GM18505 (cell line): ENCODE data around the gene SCN11A.
A peak's percentile ranks its signal among the peaks of the same experiment; 100 is the strongest.

Experiments
- ATAC-seq: cut with Tn5 transposase; IDR thresholded peaks from one replicate; pipeline ENCODE4 v1.9.1; 2021; ENCODE audit not compliant: unreplicated experiment
- POLR2A ChIP-seq: IDR thresholded peaks from 4 replicates; pipeline ENCODE4 v1.6.1; 2011; ENCODE audit warnings: borderline replicate concordance; ENCODE audit not compliant: insufficient read depth, insufficient read length; ENCODE audit errors: extremely low read depth

SCN11A gene

DNA sequence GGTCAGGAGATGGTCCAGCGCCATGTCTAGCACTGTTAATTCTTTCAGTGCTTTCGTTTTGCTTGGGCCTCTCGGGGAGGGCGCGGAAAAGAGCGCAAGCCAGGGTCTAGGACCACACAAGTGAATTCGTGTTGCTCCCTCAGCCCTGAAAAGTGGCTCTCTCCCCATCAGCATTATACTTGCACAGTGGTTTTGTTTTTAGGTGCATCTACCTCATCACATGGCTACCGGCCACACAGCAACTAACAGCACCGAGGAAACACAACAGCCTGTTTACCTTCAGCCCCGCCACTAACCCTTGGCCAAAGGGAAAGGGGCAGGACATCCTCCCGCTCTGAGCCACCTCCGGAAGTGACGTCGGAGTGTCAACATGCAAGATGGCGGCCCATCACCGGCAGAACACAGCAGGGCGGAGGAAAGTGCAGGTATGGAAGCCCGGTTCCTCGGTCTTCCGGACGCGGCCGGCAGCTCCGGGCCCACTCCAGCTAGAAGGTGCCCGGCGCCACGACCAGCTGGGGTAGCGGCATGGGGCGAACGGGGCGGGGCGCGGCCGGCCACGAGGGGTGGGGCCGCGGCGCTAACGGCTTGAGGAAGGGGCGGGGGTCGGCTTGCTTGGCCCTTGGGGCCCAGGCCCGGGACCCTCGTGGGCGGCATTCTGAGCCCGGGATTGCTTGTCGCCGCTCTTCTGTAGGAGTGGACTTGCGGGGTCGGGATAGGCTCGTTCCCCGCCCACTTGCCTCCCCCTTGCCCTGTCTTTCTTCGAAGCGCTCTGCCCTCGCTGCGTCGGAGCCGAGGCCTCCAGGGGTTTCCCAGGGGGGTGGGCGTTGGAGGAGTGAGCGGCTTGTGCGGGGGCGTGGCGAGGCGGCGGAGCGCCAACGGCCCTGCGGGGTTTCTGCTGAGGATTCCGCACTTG, at the start of gene SCN11A, which contains the start of gene WDR48:
Gene SCN11A, minus strand, starts transcription at position 296 of the 913 bp plus-strand sequence. CDS start 101,582 bp downstream, outside the sequence.
Gene WDR48, plus strand, starts transcription at position 368 of the 913 bp plus-strand sequence. Its CDS starts 10 bp downstream, at position 378.
- TF ChIP-seq POLR2A: peak; percentile 95
- ATAC-seq: peak; percentile 97

- ATAC-seq: peak; percentile 52
- TF ChIP-seq POLR2A: no peak
Observed at GRCh38 chr3:39101022-39101689, 49.4 kb upstream of the SCN11A start.

DNA sequence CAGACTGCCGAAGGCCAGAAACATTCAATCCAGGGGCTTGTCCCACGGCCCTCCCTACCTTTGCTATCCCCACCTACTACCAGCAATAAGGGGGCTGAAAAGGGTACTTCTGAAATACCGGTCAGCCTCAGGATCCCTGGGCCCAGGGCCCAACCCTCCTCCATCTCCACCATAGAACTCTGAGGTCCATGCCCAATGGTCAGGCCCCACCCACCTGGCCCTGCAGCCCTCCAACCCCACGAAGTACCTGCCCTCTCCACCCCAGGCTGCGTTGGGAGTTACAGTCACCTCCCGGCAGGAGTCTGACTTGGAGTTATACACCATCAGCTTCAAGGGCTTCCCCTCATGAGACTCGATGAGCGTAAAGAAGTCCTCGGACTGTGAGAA, 48.7 kb upstream of the SCN11A start:
- no peak for TF ChIP-seq POLR2A
- ATAC-seq: no peak

GRCh38 chr3:39099738-39100499, 48.2 kb upstream of the SCN11A start:
- ATAC-seq: no peak
- TF ChIP-seq POLR2A: no peak

DNA sequence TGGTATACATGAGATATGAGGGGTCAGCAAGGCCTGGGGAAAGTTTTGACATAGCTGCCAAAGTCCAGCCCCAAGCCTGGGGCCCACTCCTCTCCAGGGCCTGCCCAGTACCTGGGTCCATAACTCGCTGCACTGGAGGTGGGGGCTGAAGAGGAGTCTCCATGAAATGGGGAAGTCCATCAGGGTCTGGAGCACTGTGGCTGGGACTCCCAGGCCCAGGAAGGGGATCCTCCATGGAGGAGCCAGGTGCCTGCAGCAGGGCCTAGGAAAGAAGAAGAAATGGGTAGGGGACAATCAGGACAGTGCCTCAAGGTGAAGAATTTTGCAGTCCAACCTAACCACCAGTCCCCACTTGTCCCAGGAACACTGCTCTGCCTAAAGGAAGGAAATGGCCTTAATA, 47.5 kb upstream of the SCN11A start:
- ATAC-seq: no peak
- no peak for TF ChIP-seq POLR2A

- no peak for TF ChIP-seq POLR2A
- no peak for ATAC-seq
Observed at GRCh38 chr3:39098473-39099000, 46.8 kb upstream of the SCN11A start.

DNA sequence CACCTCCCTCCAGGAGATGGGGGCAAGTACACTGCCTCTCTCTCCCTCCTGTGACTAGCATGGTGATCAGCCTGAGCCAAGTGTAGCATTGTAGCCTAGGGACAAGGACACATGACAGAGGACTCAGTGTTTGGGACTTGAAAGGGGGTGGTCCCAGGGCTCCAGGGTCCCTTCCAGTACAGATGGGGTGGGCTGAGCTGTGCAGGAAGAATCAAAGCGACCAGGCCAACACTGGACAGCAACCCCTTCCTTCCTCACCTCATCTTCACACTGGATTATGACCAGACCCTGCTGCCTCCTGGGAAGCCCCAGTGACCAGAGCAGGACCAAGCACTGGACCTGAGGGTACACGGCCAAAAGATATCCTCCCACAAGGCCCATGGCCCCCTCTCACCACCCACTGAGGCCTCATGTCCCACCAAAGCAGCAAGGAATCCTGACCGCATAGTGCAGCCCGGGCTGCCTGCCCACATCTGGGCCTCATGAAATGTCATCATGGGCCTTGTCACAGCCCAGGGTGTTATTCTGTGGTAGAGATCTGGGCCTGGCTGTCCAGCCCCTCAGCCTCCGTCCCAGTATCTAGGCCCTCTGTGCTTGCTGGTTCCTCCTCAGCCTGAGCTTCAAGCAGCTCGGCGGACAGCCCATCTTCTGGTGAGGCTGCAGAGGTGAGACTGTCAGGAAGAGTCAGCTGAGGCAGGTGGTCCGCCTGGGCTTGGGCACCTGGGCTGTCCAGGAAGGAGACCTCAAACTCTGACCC, 46.1 kb upstream of the SCN11A start:
- ATAC-seq: no peak
- TF ChIP-seq POLR2A: no peak

GRCh38 chr3:39096775-39097174, 45.0 kb upstream of the SCN11A start:
- ATAC-seq: no peak
- no peak for TF ChIP-seq POLR2A

GRCh38 chr3:39095778-39096177, 44.0 kb upstream of the SCN11A start:
- TF ChIP-seq POLR2A: no peak
- ATAC-seq: no peak

- no peak for TF ChIP-seq POLR2A
- ATAC-seq: no peak
Observed at GRCh38 chr3:39094851-39095677, 43.3 kb upstream of the SCN11A start.

DNA sequence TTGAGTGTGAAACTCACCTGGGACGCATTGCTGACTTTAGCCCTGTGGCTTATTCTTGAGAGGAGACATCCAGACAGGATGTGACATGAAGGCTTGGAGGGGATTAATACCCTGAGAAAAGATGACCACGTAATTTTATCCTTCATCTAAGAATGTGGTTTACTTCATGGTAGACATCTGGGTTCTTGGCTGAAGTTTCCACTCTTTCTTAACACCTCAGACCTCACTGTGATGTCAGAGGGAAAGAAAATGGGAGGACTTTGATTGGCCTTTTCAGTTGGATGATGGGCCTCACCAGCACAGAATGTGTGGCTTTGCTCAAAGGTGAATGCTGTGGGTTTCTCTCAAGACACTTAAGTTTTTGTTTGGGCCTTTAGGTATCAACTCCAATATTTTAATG, 39.2 kb upstream of the SCN11A start:
- ATAC-seq: no peak
- TF ChIP-seq POLR2A: no peak

GRCh38 chr3:39088889-39089288, 37.1 kb upstream of the SCN11A start:
- no peak for TF ChIP-seq POLR2A
- no peak for ATAC-seq

DNA sequence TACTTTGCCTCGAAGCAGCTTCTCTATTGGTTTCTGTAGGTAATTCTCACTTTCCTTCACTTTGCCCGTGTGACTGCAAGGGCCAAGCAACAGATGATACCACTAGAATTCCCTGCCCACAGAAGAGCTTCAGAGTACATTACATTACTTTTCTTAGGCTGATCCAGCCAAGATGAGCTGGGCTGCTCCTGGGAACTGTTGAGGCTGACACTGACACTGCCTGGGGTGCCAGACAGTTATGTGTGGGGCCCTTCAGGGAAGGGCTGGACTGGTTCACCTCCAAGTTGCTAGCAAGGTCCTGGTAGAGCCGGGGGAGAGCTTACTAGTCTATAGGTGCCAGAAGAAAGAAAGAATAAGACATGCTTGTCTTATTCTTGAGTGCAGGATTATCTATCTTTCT, 36.7 kb upstream of the SCN11A start:
- TF ChIP-seq POLR2A: no peak
- ATAC-seq: no peak
